Neural cell (in vitro differentiated cells): ENCODE data around the gene HIP1. TPM values are rescaled to one million over a fixed set of nuclear protein-coding genes. Genes with fewer than 3 reads are reported as not detected.

Source experiments
- H2AFZ ChIP-seq: fragments of 200-600, 300-800 bp; sonication (generic), shearing (Covaris generic); 2 replicates; pipeline ENCODE4 v1.6.0; 2014; ENCODE audit warnings: low read depth, mild to moderate bottlenecking, antibody characterized with exemption, low read length, moderate library complexity
- H3F3A ChIP-seq: fragments of 200-600 bp; shearing (Covaris generic); 2 replicates; pipeline ENCODE4 v1.6.1; 2016; ENCODE audit warnings: mild to moderate bottlenecking, moderate library complexity, mixed read lengths, antibody characterized with exemption, low read length; ENCODE audit not compliant: insufficient read depth, poor library complexity, severe bottlenecking
- H3K27ac ChIP-seq: fragments of 200-600, 300-800 bp; sonication (generic), shearing (Covaris generic); 2 replicates; pipeline ENCODE4 v1.5.1; 2014; ENCODE audit warnings: mild to moderate bottlenecking, low read length, moderate library complexity
- H3K27me3 ChIP-seq: fragments of 300-800, 200-600 bp; sonication (generic), shearing (Covaris generic); 2 replicates; pipeline ENCODE4 v1.6.0; 2014; ENCODE audit warnings: mild to moderate bottlenecking, low read depth, low read length, moderate library complexity; ENCODE audit not compliant: insufficient read depth
- H3K36me3 ChIP-seq: fragments of 300-800, 200-600 bp; sonication (generic), shearing (Covaris generic); 2 replicates; pipeline ENCODE4 v1.5.1; 2014; ENCODE audit warnings: mild to moderate bottlenecking, antibody characterized with exemption, low read length, moderate library complexity; ENCODE audit not compliant: insufficient read depth
- H3K4me2 ChIP-seq: fragments of 300-800, 200-600 bp; sonication (generic), shearing (Covaris generic); 2 replicates; pipeline ENCODE4 v1.6.0; 2014; ENCODE audit warnings: mild to moderate bottlenecking, low read length
- H3K4me3 ChIP-seq: fragments of 300-800, 200-600 bp; sonication (generic), shearing (Covaris generic); 2 replicates; pipeline ENCODE4 v1.5.1; 2014; ENCODE audit warnings: mild to moderate bottlenecking, low read length, moderate library complexity
- H3K79me2 ChIP-seq: fragments of 200-600 bp; shearing (Covaris generic); replicated peaks from 2 replicates; pipeline ENCODE4 v1.6.0; 2014; ENCODE audit warnings: mild to moderate bottlenecking, low read length, moderate library complexity; ENCODE audit not compliant: insufficient read depth
- H3K9ac ChIP-seq: fragments of 300-800, 200-600 bp; sonication (generic), shearing (Covaris generic); 2 replicates; pipeline ENCODE4 v1.6.1; 2016; ENCODE audit warnings: mild to moderate bottlenecking, low read length, mixed read lengths
- H3K9me2 ChIP-seq: fragments of 200-600 bp; shearing (Covaris generic); 2 replicates; pipeline ENCODE4 v1.6.1; 2016; ENCODE audit warnings: mild to moderate bottlenecking, low read length, mixed read lengths; ENCODE audit not compliant: insufficient read depth
- H3K9me3 ChIP-seq: fragments of 200-600, 300-800 bp; sonication (generic), shearing (Covaris generic); 2 replicates; pipeline ENCODE4 v1.6.1; 2016; ENCODE audit warnings: mild to moderate bottlenecking, mixed run types, low read length, moderate library complexity, mixed read lengths
- H4K20me1 ChIP-seq: fragments of 200-600 bp; shearing (Covaris generic); 2 replicates; pipeline ENCODE4 v1.6.1; 2016; ENCODE audit warnings: mild to moderate bottlenecking, mixed run types; ENCODE audit not compliant: insufficient read depth
- CTCF ChIP-seq: fragments of 450-650 bp; IDR thresholded peaks from 2 replicates; pipeline ENCODE4 v1.5.1; 2014; ENCODE audit warnings: antibody characterized with exemption, mild to moderate bottlenecking, moderate library complexity; ENCODE audit not compliant: poor library complexity, severe bottlenecking
- EP300 ChIP-seq: fragments of 450-650 bp; conservative IDR thresholded peaks from 2 replicates; pipeline ENCODE4 v1.6.1; 2014; ENCODE audit warnings: antibody characterized with exemption, mild to moderate bottlenecking, moderate library complexity; ENCODE audit not compliant: poor library complexity, severe bottlenecking
- EZH2 ChIP-seq: fragments of 200-600, 300-800 bp; shearing (Covaris generic), sonication (generic); IDR thresholded peaks from 2 replicates; pipeline ENCODE4 v1.6.1; 2014; ENCODE audit warnings: antibody characterized with exemption, low read length, borderline replicate concordance, mild to moderate bottlenecking; ENCODE audit not compliant: insufficient read depth, poor library complexity, severe bottlenecking
- MXI1 ChIP-seq: fragments of 450-650 bp; conservative IDR thresholded peaks from 2 replicates; pipeline ENCODE4 v1.6.1; 2014; ENCODE audit warnings: antibody characterized with exemption, mild to moderate bottlenecking; ENCODE audit not compliant: poor library complexity, severe bottlenecking
- POLR2AphosphoS5 ChIP-seq: IDR thresholded peaks from 2 replicates; pipeline ENCODE4 v1.6.1; 2012
- RAD21 ChIP-seq: fragments of 450-650 bp; conservative IDR thresholded peaks from 2 replicates; pipeline ENCODE4 v1.6.1; 2014; ENCODE audit warnings: antibody characterized with exemption, mild to moderate bottlenecking, moderate library complexity
- REST ChIP-seq: IDR thresholded peaks from 2 replicates; pipeline ENCODE4 v1.6.1; 2012; ENCODE audit warnings: borderline replicate concordance
- SMC3 ChIP-seq: fragments of 450-650 bp; conservative IDR thresholded peaks from 2 replicates; pipeline ENCODE4 v1.6.1; 2014; ENCODE audit warnings: antibody characterized with exemption, mild to moderate bottlenecking, moderate library complexity; ENCODE audit not compliant: poor library complexity
- TAF1 ChIP-seq: IDR thresholded peaks from 2 replicates; pipeline ENCODE4 v1.6.1; 2012; ENCODE audit warnings: low read depth
- polyA plus RNA-seq: library from polyadenylated mRNA; depleted of rRNA; stranded (reverse); fragments of >200 nt; gene quantifications from 2 replicates; pipeline ENCODE4 v1.2.3, GENCODE V29; 2014

The HIP1 gene
- polyA plus RNA-seq, 1 donor from 2014 or later = 12.9 TPM

- no peak within 1 kb of the TSS for H3K4me2 ChIP-seq
- no peak within 1 kb of the TSS for H3K27ac ChIP-seq
- H3K79me2 ChIP-seq = no peaks in the 10 kb centered on the region
- no peaks in the 10 kb centered on the region for H3K9me3 ChIP-seq
- H3K4me3 ChIP-seq = no peak within 1 kb of the TSS
- TF ChIP-seq EP300 (no peak), POLR2AphosphoS5 (no peak), RAD21 (no peak), REST (no peak), TAF1 (no peak), SMC3 (no peak), EZH2 (no peak), CTCF (no peak), MXI1 (no peak)
- H3K9me2 ChIP-seq = no peaks in the 10 kb centered on the region
- H4K20me1 ChIP-seq = no peaks in the 10 kb centered on the region
- H2AFZ ChIP-seq = no peak within 1 kb of the TSS
- no peaks in the 10 kb centered on the region for H3F3A ChIP-seq
- H3K36me3 ChIP-seq = no peaks in the 10 kb centered on the region
- H3K27me3 ChIP-seq = no peaks in the 10 kb centered on the region
- H3K9ac ChIP-seq = no peak within 1 kb of the TSS
Measured at GRCh38 chr7:75772081-75773077, 33.6 kb upstream of the HIP1 start, which contains the start of gene CCL26. Gene CCL26, minus strand, starts transcription at chr7:75772211. Its CDS starts 35 bp downstream, at chr7:75772176.

GRCh38 chr7:75771224-75771623, 32.5 kb upstream of the HIP1 start:
- Histone ChIP-seq H3F3A (no peaks in the 10 kb centered on the region), H3K4me2 (no peak overlapping the region), H3K27me3 (no peaks in the 10 kb centered on the region), H2AFZ (no peak overlapping the region), H3K9ac (no peak overlapping the region), H3K4me3 (no peak overlapping the region), H3K27ac (no peak overlapping the region), H3K9me3 (no peaks in the 10 kb centered on the region), H3K79me2 (no peaks in the 10 kb centered on the region), H3K36me3 (no peaks in the 10 kb centered on the region), H4K20me1 (no peaks in the 10 kb centered on the region), H3K9me2 (no peaks in the 10 kb centered on the region)
- TF ChIP-seq SMC3 (no peak), REST (no peak), CTCF (no peak), POLR2AphosphoS5 (no peak), EZH2 (no peak), RAD21 (no peak), TAF1 (no peak), EP300 (no peak), MXI1 (no peak)
